HG02678 (cell line): ENCODE measurements around the gene WDR91.

ENCODE experiments used
- ATAC-seq: cut with Tn5 transposase; IDR thresholded peaks from one replicate; pipeline ENCODE4 v1.9.1; 2021; ENCODE audit warnings: mild to moderate bottlenecking, moderate library complexity; ENCODE audit not compliant: unreplicated experiment

The WDR91 gene

DNA sequence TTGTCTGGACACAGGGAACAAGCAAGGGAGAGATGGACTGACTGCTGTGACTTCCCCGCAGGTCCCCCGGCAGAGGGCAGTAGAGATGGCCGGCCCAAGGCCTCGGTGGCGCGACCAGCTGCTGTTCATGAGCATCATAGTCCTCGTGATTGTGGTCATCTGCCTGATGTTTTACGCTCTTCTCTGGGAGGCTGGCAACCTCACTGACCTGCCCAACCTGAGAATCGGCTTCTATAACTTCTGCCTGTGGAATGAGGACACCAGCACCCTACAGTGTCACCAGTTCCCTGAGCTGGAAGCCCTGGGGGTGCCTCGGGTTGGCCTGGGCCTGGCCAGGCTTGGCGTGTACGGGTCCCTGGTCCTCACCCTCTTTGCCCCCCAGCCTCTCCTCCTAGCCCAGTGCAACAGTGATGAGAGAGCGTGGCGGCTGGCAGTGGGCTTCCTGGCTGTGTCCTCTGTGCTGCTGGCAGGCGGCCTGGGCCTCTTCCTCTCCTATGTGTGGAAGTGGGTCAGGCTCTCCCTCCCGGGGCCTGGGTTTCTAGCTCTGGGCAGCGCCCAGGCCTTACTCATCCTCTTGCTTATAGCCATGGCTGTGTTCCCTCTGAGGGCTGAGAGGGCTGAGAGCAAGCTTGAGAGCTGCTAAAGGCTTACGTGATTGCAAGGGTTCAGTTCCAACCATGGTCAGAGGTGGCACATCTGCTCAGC is 46.8 kb downstream of the WDR91 start:
- no peak for ATAC-seq

DNA sequence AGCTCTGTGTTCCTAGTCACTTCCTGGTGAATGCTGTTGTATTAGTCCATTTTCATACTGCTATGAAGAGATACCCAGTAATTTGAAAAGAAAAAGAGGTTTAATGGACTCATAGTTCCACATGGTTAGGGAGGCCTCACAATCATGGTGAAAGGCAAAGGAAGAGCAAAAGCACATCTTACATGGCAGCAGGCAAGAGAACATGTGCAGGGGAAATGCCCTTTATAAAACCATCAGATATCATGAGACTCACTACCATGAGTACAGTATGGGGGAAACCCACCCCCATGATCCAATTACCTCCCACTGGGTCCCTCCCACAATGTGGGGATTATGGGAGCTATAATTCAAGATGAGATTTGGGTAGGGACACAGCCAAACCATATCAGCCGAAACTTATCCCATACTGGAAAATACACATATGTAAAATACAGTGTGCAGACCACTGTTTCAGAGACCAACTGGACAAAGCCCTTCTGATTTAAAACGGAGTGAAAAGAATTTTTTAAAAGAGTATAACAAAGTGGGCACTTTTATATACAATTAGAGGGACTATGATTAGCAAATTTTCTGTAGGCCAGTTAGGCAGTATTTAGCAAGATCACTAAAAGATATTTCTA is 48.8 kb downstream of the WDR91 start:
- no peak for ATAC-seq

DNA sequence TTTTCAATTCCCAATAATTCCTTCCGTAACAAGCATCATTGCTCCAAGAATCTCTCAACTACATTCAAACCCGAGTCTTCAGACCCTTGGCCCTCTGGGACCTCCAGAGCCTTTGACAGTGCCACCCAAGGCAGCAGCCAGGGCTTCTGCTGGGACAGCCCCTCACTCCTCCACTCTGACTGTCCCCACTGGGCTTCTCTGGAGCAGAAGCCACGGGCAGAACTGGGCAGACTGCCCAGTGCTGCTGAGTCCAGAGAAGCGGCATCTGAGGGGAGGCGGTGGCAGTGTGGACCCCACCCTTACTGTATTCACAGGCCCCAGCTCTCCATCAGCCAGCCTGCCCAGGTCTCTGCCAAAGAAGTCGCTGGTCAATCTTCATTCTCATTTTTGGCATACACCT is 49.7 kb downstream of the WDR91 start:
- no peak for ATAC-seq

DNA sequence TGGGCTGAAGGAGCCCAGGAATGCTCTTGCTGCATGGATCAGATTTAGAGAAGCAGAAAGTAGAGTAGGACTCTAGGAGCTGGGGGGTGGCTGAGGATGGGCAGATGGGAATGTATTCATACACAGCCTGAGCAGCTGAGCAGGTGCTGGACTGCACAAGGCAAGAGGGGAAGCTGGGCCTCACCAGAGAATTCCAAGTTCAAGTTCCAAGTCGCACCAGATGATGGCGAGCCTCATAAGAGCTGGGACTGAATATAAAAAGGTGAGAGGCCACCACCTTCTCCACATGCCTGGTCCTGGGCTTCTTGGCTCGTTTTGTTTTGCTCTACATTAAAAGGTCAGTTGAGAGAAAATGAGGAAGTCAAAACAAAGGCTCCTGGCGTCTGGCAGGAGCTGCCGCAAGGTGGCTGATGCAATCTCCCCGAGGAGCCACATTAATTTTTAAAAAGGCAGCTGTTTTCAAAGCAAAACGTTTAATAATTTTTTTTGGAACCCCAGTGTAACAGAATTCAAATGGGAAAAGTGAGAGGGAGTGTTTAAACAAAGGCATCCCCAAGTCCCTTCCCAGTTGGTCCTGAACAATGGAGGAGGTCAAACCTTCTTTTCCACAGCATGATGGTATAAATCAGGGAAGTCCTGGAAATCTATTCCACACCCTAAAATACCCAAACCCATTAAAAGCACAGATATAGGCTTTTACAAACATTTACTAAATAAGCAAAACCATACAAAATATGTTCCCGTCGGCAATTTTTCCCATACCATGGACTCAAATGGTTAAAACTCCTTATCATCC is 50.3 kb downstream of the WDR91 start:
- ATAC-seq = no peak

DNA sequence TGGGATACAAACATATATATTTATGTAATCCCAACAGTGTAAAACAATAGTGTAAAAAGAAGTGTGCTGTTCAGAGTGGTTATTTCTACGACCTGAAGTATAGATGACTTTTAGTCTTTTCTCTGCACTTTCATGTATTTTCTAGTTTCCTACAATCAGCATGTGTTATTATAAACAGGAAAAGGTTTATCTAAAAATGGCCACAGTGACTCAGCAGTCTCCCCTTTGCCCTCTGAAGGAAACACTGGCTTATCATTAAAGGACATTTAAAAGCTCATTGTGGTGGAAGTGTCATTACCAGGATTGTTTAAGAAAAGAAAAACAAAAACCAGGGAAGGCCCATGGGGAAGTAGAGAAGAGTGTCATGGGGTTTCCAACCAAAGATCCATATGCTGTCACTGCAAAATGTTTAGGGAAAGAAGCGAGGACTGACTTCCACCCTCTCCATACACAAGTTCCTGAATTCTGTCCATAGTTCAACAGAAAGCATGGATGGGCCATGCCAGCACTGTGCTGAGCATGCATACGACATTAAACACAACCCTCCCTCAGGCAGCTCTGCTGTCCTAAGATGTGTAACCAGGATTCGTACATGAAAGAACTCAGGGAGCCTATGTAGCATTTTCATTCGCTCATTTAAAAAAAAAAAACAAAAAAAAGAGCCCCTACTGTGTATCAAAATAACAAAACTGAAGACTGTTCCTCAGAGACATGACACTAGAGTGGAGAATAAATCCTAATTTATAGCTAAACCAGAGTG is 51.0 kb downstream of the WDR91 start:
- peak; percentile 56 for ATAC-seq

DNA sequence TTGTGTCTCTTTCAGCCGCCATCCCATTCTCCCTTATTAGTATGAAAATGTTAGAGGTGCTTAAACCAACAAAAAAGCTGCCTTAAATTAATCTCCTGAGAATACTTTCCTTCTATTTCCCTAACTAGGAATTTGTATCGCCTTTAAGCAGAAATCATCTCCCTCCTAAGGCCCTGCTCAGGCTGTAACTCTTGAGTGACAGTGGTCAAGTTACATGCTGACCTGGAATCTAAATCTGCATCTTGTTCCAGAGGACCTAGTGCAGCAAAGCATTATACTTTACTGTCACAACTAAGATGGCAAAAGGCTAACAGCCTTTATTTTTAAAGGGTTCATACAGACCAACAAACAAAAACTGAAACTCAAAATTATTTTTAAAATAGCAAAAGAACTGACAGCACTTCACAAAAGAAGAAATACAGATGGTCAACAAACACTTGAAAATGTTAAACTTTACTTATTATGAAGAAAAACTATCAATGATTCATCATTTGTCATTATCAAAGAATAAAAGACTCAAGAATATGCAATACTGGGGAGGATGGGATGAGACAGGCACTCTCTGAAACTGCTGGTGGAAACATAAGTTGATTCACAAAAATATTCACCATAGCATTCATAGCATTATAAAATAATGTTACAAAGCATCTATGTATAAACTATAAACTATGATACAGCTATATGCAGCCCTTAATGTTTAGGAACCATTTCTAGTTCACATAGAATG is 51.8 kb downstream of the WDR91 start:
- ATAC-seq = peak; percentile 6

DNA sequence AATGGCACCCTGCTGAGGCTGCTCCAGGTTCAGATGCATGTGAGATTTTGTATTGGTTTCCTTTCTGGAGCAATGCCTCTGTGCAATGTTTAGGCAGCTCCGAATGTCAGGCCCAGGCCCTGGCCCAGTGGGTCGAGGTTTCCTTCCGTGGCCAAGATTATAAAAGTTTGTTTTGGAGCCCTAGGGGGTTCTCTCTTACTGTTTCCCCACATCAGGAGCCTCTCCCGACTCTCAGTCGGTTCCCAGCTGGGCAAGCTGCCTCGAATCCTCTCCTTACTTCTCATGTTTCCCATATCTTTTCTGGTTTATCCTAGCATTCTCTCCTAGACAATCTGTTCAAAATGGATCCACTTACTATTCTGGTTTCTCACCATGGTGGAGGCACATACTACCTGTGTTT is 52.5 kb downstream of the WDR91 start:
- ATAC-seq = no peak

DNA sequence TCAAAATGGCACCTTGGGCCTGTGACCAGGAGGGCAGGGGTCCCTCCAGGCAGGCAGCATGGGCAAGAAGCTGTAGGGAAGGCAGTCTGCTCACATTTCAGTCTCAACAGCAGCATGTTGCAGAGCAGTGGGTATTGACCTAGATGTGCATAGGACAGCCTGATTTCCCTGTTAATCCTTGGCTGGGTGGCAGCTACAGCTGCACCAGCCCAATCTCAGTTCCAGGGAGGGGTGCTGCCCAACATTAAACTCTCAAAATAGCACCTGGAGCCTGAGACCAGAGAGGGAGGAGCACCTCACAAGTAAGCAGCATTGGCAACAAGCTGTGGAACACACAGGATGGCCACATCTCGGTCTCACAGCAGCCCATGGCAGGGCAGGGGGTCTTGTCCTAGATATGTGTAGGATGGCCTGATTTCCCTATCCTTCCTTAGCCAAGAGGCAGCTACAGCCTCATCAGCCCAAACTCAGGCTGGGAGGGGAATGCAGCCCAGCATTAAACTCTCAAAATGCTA is 53.1 kb downstream of the WDR91 start:
- no peak for ATAC-seq

DNA sequence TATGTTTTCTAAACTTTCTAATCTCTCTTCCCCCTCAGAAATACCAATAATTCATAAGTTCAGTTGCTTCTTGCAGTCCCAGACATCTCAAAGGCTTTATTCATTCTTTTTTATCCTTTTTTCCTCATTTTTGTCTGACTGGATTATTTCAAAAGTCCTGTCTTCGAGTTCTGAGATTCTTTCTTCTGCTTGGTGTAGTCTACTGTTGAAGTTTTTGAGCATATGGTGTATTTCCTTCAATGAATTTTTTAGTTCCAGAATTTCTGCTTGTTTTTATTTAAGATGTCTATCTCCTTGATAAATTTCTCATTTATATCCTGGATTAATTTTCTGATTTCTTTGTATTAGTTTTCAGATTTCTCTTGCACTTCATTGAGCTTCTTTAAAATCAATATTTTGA is 55.0 kb downstream of the WDR91 start:
- no peak for ATAC-seq

DNA sequence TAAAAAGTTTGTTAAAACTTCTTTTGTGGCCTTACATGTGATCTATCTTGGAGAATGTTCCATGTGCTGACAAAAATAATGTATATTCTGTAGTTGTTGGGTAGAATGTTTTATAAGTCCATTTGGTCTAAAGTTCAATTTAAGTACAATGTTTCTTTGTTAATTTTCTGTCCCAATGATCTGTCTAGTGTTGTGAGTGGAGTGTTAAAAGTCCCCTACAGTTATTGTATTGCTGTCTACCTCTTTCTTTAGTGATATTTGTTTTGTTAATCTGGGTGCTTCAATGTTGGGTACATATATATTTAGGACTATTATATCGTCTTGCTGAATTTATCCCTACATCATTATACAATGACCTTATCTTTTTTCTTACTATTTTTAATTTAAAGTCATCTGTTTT is 56.6 kb downstream of the WDR91 start:
- ATAC-seq = no peak

DNA sequence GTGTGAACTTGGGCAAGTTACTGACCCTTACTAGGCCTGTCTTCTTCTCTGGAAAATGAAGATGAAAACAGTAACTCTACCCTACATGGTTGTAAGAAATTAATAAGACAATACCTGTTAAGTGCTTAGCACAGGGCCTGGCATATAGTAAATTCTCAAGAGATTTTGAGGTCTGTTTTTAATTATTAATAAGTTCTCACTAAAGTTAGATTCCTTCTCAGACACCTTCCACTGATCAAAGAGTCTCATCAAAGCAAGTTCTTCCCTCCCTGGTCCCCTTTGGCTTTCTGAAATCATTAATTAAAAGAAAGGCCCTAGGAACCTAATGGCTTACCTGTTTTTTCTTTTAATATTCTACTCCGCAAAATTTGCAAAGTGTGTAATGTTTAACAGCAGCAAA is 58.9 kb downstream of the WDR91 start:
- no peak for ATAC-seq

DNA sequence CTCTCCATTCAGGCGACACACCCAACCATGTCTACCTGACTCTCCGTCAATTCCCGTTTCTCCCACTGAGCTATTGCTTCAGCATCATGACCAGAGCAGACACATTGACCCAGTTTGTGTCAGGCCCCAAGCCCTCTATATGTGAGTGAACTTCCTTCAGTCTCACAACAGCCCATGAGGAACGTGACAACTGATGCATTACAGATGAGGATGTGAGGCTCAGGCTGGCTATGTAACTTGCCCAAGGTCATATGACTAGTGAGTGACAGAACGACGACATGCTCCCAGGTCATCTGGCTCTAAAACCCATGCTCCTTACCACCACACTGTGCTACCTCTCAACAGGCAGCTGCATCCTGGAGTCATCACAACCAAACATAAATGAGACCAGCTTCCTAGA is 59.8 kb downstream of the WDR91 start:
- peak; percentile 26 for ATAC-seq

DNA sequence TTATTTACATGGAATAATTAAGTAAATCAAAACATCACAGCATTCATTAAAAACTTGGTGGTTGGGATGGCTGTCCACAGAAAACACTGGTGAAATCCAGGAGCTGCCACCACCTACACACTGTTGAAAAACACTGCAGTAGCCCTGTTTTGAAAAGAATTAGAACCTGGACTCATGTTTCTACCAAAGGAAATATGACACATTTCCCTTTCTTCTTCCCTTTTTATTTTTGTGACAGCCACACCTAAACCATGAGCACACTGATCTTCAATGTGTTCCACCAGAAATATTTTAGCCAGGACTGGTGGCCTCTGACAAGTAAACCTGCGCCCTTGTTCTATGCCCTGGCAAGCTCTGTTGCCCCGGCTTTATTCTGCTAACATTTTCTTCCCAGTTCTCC is 60.2 kb downstream of the WDR91 start:
- no peak for ATAC-seq

DNA sequence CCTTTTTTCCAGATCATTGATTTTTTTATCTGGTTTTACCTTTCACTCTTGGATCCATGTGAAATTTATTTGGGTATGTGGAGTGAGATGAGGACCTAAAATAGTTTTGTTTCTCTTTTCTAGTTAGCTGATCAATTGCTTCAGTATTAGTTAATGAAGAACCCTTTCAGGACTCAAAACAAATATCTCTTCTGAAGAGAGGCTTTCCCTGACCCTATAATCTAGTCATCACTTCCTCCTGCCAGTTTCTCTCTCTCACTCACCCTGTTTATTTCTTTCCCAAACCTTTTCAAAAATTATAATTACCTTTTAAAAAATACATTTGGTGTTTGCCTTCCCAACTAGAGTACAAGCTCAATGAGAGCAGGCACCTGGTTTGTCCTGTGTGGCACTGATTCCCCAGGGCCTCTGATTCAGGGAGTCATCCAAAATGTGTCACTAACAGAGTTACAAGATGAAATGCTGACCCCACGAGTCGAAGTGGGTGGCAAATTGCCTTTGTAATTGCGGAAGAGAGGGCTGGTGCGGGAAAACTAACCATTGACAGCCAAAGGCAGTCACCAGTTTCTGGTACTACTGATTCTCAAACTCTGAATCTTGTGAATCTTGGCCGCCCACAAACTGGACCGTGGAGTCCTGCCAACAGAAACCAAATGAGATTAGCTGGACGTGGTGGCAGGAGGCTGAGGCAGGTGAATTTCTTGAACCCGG is 61.1 kb downstream of the WDR91 start:
- ATAC-seq = no peak

DNA sequence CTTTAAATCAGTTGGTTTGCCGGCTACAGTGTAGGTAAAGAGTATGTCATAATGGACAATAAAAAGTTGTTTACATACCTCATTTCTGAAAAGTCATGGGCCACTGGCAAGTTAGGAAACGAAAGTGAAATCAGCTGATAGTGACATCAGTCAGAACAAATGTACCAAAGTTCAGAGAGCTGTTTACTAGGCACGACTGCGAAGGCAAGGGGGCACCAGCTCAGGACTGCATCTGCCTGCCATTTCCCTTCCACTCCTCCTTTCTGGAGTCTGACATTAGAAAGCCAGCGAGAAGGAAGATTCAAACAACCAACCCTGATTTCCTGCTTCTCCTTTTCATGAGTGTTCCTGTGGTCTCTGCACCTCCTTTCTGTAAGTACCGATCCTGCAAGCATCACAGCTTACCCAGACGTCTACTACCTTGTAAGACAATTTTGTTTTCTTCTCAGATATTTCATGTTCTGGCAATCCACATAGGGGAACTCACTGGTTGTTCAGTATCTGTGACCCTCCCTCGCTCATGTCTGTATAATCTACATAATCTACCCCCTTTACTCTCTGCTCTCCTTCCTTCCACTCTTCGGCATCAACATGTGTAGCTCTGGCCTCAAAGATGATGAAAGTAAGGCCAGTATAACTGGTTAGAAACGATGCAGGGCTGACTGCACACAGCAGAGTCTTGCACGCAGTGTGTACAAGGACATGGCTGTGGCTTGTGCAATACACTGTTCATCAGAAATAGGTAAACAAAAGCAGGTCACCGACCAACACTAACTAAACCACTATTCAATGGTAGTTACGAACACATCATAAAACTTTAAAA is 63.2 kb downstream of the WDR91 start, which contains the start of gene TMEM140:
TSS of gene TMEM140 (plus strand) at position 174 of the 823 bp plus-strand sequence. CDS start 16,370 bp downstream, outside the sequence.
- peak; percentile 66 for ATAC-seq

DNA sequence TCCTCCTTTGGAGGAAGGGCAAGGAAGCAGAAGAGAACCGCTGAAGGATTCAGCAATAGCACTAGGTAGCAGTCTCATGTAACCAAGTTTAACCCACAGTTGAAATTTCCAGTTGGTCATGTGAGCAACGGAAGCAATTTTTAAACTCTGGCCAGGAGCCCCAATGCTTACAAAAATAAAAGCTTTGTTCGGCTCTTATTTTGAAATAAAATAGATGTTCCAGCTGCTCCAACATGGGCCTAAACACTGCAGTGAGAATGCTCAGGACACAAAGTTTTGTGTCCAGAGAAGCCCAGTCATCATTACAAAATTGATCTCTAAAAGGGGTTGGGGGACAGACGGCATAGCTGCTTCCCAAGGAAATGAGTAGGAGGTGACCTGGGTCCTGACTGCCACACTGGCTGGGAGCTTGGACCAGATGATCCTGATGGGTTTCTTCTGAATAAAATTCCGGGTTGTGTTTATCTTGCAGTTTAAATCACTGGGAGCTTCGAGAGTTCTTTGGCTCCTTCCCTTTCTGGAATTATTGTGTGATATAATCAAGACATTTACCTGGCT is 63.9 kb downstream of the WDR91 start:
- peak; percentile 8 for ATAC-seq

DNA sequence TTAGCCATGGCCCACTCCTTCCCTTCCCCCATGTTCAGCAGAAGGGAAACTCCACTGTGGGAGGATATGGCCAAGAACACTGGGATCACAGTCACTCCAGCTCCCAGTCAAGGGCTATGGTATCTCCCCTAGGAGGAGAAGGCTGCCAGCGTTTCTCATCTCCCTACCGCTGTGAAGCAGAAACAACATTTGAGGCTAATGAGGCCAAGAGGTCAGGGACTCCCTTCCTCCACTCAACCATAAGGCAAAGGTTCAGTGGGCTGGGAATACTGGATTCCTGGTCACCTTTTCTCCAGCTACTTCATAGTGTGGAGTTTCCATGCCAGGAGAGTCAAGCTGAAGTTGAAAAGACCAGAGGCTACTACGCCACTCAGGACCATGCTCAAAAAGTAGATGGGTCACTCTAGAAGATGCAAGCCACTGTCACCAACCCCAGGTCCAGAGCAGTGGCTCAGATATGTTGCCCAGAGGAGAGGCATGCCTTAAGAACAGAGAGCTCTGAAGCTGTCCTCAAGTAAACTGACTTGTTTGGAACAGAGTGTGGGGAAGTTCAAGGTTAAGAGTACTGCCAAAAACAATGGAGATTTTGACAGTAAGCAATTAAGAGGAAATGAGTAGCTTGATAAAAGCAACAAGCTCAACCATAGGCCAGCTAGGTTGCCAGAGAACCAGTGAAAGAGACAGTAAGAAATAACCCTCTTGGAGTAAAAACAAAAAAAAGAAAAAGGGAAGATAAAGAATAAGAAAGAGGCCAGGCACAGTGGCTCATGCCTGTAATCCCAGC is 67.2 kb downstream of the WDR91 start:
- ATAC-seq = no peak
